SKM-1 (cell line): ENCODE results near the gene VWA5B2.
"Not testable (repeated sequence)": the region's sequence is repeated elsewhere in the genome, so short reads cannot be mapped to it uniquely, and the experiment has no call there.

Experiments
- DNase-seq: peaks from one replicate; lab custom pipeline; 2025; ENCODE audit not compliant: unreplicated experiment; lab: John Stamatoyannopoulos, UW

VWA5B2 gene

DNA sequence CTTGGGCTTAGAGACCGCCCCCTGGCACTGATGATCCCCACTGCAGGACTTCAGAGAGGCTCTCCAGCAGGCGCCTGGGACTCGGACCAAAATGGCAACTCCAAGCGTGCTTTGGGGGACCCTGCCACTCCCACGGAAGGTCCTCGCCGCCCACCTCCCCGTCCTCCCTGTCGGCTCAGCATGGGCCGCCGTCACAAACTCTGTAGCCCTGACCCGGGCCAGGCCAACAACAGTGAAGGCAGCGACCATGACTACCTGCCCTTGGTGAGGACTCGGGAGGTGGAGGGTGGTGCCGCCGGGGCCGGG lies 11.7 kb downstream of the VWA5B2 start:
- no peak for DNase-seq

DNA sequence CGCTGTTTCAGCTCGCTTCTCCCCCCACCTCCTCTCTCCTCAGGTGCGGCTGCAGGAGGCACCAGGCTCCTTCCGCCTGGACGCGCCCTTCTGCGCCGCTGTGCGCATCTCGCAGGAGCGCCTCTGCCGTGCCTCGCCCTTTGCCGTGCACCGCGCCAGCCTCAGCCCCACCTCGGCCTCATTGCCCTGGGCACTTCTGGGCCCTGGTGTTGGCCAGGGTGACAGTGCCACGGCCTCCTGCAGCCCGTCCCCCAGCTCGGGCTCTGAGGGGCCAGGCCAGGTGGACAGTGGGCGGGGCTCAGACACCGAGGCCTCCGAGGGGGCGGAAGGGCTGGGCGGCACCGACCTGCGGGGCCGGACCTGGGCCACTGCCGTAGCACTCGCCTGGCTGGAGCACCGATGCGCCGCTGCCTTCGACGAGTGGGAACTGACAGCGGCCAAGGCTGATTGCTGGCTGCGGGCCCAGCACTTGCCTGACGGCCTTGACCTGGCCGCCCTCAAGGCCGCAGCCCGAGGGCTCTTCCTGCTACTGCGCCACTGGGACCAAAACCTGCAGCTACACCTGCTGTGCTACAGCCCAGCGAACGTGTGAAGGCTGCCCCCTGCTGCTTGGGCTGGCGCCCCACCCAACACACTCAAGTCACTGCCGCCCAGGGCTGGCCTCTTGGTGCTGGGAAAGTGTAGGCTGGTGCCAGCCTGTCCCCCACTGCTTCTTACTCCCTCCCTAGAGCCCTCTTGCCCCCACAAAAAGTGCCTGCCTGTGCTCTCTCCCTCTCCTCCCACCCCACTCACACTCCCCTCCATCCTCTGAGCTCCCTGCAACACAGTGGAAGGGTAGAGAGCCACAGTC lies 12.3 kb downstream of the VWA5B2 start:
- no peak for DNase-seq

- DNase-seq = no peak
These were observed 12.9 kb downstream of the VWA5B2 start for GRCh38 chr3:184242297-184242685.

- DNase-seq = no peak
These were observed 19.3 kb downstream of the VWA5B2 start, which contains the start of gene ALG3 for GRCh38 chr3:184248454-184249411. Gene ALG3, minus strand, starts transcription at chr3:184248962. Its CDS starts 22 bp downstream, at chr3:184248940.

DNA sequence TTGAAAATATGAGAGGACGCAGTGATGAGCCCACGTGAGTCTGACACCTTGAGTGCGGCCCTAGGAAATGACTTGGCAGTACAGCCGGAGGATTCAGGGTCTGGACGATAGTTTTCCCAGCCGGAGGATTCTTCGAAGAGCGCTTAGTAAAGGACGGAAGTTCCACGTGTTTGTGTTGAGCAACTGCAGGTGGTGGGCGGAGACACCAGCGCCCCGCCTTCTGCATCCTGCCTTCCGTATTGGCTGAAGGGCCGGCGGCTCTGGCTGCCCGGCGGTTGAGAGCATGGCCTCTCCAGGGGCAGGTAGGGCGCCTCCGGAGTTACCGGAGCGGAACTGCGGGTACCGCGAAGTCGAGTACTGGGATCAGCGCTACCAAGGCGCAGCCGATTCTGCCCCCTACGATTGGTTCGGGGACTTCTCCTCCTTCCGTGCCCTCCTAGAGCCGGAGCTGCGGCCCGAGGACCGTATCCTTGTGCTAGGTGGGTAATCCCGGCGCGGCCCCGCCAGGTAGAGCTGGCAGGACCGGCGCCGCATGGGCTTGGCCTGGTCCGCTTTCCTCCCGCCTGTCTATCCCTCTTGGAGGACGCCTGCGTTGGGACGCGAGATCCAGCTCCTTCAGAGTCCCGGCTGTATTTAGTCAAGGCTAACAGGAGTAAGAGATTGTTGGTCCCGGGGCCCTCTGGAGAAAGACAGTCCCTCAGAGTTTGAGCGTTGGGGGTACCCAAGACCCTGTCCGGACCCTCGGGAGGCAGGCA lies 20.2 kb downstream of the VWA5B2 start, which contains the start of gene EEF1AKMT4:
EEF1AKMT4 (plus strand) TSS at position 261 of the 755 bp plus-strand sequence; CDS start at position 284, 23 bp downstream.
- peak; percentile 94 for DNase-seq

DNA sequence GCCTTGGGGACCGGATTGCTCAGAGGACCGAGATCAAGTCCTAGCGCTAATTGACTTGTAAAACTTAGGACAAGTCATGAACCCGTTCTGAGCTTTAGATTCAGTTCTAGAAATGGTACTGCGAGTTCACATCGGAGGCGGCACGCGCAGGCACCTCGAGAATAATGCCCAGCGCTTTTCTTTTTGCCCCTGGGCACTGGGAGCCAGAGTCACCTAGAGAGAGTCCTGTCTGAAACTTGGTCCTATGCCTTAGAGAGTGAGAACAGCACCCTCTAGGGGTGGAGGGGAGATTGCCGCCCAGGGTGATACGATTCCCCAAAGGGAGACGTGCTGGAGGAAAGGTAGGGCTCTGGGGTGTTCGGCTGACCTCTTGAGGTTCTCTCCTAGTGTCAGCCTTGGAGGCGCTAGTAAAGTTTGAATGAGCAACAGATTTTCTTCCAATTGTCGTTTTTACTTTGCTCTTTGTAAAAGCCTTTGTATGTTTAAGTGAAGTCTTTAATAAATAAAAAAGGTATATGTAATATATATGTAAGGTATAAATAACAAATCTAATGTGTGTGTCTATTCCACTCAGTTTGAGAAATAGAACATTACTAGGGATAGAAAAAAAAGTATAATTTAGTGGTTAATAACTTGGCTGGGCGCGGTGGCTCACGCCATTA lies 20.9 kb downstream of the VWA5B2 start:
- peak; percentile 91 for DNase-seq

- no peak for DNase-seq
These were observed 26.1 kb downstream of the VWA5B2 start for GRCh38 chr3:184255291-184256039.

- no peak for DNase-seq
These were observed 27.9 kb downstream of the VWA5B2 start for GRCh38 chr3:184257083-184257915.

DNA sequence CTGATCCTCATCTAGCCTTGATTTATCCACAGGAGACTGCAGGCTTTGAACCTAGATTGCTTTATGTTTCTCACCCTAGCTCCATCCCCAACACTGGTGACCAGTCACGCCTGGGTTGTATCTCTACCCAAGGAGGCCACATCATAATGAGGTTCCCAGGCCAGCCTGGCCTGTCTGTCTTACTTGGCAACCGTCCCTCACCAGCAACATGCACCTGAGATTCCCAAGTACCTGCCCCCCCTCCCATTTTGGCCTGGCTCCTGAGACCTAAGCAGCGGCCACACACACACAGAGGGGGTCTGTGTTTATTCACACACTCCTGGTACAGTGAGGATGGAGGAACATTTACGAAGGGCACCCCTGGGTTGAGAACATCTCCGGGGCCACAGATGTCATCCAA lies 29.5 kb downstream of the VWA5B2 start:
- no peak for DNase-seq

- no peak for DNase-seq
These were observed 30.1 kb downstream of the VWA5B2 start for GRCh38 chr3:184259396-184259877.

- DNase-seq = no peak
These were observed 30.7 kb downstream of the VWA5B2 start for GRCh38 chr3:184259878-184260723.

DNA sequence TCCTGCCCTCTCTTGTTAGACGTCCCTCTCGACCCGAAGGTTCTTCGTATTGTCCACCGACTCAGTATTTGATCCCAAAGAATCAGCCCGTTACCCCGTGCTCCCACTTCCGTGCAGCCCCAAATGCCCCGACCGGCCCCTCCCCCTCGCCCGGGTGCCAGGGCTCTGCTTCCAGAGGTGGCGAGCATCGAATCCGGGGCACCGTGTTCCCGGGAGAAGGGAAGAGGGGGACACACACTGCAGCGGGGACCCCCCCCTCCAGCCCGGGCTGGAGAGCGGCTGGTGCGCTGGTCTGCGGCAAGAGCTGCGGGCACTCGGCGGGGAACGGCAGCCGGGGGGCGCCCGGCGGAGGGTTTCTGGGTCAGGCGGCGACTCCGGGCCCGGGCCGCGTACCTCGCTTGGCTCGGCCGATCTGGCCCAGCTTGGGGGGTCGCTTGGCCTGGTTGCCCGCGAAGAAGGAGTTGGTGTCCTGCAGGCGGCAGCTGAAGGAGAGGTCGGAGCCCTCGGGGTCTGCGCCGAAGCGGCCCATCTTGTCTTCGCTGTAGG lies 31.4 kb downstream of the VWA5B2 start:
- no peak for DNase-seq

GRCh38 chr3:184261270-184261853 lies 32.0 kb downstream of the VWA5B2 start, which contains the start of gene CAMK2N2:
Gene CAMK2N2, minus strand, starts transcription at chr3:184261553. Its CDS starts 268 bp downstream, at chr3:184261285.
- peak; percentile 10 for DNase-seq

- DNase-seq = no peak
These were observed 32.7 kb downstream of the VWA5B2 start for GRCh38 chr3:184261854-184262763.

DNA sequence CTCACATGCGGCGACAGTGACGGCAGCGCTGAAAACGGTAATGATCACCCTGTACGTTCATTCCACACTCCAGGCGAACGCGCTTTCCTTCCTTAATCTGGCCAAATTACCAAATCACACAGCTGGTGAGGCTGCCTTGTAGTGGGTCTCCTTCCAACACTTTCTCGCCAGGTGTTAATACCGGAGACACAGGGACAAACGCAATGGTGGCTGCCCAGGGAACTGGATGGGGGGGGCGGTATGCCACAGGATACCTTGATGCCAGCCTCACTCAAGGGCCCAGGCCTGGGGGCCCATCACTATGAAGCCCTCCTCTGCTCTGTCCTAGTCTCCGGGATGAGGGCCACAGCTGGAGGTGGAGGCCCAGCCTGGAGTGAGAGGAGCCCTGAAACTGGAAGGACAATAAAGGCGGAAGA lies 33.4 kb downstream of the VWA5B2 start:
- DNase-seq = no peak

DNA sequence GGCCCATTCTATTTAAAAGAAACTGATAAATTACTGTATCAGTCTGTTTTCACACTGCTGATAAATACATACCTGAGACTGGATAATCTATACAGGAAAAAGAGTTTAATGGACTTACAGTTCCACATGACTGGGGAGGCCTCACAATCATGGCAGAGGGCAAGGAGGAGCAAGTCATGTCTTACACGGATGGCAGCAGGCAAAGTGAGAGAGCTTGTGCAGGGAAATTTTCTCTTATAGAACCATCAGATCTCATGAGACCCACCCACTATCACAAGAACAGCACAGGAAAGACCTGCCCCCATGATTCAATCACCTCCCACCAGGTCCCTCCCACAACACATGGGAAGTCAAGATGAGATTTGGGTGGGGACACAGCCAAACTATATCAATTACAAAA lies 37.9 kb downstream of the VWA5B2 start:
- DNase-seq = not testable (repeated sequence)
